ENCODE data around the gene SLU7.

SLU7 gene

DNA sequence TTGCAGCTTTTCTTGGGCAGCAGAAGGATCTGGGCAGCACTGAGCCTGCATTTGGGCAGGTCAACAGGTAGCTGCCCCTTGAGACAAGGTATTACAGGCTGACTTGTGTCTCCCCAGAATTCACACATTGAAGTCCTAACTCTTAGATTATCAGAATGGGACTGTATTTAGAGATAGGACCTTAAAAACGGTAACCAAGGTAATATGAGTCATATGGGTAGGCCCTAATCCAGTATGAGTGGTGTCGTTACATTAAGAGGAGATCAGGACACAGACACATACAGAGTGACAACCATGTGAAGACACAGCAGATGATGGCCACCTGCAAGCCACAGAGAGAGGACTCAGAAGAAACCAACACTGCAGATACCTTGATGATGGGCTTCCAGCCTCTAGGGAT, 51.6 kb downstream of the SLU7 start:
- DNase-seq (ENCODE audit: low read depth, low spot score) = no peak

DNA sequence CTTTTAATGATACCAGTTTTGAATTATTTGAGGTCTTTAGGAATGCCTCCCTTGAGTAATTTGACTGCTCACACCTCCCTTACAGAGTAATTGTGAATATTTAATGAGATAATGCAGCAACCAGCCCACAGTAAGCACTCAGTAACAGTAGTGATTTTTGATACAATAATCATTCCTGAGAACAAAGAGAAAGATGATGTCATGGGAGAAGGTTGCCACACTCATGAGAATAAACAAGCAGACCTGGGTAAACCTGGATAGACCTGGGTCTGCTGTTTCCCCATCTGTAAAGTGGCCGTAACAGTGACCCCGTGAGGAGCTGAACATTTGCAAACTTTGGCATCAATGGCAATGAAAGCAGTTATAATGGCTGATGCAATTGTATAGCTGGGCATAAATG, 52.7 kb downstream of the SLU7 start:
- no peak for DNase-seq (ENCODE audit: low read depth, low spot score)

DNA sequence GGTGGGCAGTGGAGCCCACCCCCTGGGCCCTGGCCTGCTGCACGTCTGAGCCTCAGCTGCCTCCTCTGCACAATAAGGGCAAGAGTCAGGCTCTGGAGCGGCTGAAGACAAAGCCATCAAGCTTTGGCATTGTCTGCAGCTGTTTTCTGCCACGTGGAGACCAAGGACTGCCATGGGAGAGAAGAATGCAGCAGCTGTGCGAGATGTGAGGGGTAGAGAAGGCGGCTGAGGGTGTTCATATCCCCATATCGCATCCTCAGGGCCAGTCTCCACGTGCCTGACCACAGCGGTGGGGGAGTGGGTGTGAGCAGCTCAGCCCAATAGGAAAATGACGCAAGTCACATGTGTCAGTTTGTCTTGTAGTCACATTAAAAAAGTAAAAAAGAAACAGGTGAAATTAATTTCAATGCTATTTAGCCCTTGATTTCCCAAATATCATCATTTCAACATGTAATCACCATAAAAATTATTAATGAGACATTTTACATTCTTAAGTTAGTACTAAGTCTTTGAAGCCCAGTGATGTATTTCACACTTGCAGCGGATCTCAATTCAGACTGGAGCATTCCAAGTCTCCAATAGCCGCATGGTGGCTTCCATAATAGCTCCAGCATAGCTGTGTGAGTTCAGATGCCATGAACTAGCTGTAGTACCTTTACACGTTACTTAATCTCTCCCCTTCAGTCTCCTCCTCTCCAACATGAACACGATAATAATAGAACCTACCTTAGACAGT, 55.1 kb downstream of the SLU7 start:
- DNase-seq (ENCODE audit: low read depth, low spot score) = no peak

DNA sequence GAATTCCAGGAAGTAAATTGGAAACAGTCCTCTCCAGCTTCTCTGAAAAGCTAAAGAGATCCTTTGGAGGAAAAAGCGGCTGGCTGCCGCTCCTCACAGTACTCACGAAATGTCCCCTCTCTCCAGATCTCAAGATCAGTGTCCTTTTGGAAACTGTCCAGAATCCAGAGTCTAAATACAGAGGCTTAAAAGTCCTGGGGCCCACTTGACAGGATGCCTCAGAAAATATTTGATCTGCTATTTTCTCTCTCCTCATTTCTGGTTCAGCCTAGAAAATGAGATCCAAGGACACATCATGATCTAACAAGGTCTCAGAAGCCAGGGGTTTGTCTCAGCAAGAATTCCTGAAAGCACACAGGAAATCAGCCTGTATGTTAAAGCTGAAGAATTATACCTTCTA, 55.7 kb downstream of the SLU7 start:
- no peak for DNase-seq (ENCODE audit: low read depth, low spot score)

DNA sequence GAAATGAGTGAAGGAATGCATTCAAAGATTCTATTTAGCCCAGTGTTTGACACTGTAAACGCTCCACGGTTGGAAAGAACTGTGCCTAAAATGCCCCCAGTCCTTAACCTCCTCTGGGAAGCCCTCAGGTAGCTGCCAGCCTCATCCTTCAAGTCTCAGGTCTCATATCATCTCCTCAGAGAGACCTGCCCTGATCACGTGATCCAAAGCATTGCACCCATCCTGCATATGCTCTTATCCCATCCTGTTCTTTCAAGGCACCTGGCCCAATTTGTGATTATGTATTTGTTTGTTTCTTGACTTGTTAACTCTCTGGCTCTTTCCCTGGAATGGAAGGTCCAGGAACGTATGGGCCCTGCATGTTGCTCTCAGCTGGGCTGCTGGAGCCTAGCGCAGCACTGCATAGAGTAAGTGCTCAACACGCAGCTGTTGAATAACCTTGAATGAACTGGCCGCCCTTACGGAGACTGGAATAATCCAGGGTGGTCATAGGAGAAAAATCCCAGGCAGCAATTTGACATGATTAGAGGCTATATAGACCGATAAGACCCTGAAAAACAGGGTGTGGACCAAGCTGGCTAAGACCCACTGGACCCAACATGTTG, 57.2 kb downstream of the SLU7 start:
- no peak for DNase-seq (ENCODE audit: low read depth, low spot score)

GRCh38 chr5:160360310-160360709, 58.6 kb downstream of the SLU7 start:
- DNase-seq (ENCODE audit: low read depth, low spot score) = no peak

- no peak for DNase-seq (ENCODE audit: low read depth, low spot score)
These were observed 59.1 kb downstream of the SLU7 start for GRCh38 chr5:160359816-160360215.

DNA sequence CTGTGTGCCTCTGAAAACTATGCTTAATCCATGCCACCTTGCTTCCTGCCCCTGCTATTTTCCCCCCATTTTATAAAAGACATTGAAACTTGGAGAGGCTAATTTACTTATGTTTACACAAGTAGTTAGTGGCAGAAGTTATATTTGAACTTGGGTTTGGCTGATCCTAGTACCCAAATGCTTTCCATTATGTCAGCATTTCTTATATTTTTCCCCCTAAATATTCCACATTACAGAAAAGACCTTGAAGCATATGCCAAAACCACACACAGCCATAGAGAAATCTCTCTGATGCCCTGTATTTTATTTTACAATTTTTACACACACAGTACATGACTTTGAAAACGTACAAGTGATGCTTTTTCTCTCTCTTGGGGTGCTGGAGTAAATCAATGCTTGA, 59.6 kb downstream of the SLU7 start:
- no peak for DNase-seq (ENCODE audit: low read depth, low spot score)

DNA sequence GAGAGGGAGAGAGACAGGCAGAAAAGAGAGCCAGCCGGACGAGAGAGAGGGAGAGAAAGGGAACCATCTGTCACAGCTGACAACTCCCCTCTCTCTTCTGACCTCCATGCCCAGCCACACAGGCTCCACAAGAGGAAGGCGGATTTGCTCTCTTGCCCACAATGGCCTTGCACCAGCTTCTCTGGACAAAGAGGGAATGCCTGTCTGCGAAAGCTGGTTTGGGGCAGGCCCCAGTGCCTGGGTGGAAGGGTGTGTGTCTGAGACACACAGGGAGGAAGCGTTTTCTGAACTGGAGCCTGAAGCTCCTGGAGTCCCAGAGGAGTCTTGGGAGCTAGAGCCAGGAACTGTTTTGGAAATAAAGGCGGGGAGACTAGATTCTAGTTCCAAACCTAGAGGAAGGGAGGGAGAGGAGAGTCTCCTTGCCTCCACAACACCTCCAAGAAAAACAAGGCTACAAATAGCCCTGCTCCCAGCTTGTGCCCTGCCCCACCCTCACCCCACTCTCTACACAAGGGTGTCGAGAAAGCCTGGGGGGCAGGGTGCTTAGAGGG, 60.9 kb downstream of the SLU7 start:
- DNase-seq (ENCODE audit: low read depth, low spot score) = no peak

DNA sequence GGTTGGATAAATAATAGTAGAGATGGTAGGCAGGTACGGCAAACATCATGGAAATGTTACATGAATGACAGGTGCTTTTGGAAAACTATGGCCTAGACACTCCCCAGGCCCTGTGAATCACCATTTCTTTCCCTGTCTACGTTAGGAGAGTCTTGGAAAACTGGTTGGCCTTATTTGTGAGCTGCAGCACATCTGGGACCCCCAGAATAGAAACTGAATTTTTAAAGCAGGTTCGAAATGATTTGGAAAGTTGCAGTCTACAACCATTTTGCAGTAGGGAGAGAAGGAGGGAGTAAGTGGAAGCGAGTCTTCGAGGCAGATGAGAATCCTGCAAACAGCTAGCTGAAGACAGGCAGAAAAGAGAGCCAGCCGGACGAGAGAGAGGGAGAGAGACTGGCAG, 61.5 kb downstream of the SLU7 start:
- no peak for DNase-seq (ENCODE audit: low read depth, low spot score)

- no peak for DNase-seq (ENCODE audit: low read depth, low spot score)
These were observed 62.1 kb downstream of the SLU7 start for GRCh38 chr5:160356550-160357347.

GRCh38 chr5:160354666-160355065, 64.2 kb downstream of the SLU7 start:
- no peak for DNase-seq (ENCODE audit: low read depth, low spot score)

DNA sequence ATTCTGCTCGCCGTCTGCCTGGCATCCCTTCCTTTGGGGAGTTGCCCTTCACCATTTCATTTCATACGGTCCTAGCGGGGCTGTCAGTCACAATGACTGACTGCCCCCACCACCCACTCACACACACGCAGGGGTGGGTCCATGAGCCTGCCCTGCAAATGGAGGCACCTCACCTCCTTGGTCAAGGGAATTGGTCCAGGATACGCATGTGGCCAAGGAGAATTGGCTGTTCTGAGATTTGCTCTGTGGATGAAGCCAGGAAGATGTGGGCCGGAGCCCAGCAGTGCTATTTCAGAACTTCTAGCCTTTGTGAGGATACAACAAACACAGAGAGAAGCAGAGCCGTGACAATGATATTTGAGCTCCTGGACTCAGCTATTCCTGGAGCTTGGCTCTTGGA, 65.5 kb downstream of the SLU7 start:
- DNase-seq (ENCODE audit: low read depth, low spot score) = no peak

GRCh38 chr5:160352308-160352707, 66.6 kb downstream of the SLU7 start:
- no peak for DNase-seq (ENCODE audit: low read depth, low spot score)
